ENCODE results near the gene CYS1. TPM values are rescaled to one million over a fixed set of nuclear protein-coding genes. Genes with fewer than 3 reads are reported as not detected.
"Not testable (repeated sequence)": the region's sequence is repeated elsewhere in the genome, so short reads cannot be mapped to it uniquely, and the experiment has no call there.

Gene CYS1
- total RNA-seq, 1 donor from 2014 or later = 3.6 TPM

DNA sequence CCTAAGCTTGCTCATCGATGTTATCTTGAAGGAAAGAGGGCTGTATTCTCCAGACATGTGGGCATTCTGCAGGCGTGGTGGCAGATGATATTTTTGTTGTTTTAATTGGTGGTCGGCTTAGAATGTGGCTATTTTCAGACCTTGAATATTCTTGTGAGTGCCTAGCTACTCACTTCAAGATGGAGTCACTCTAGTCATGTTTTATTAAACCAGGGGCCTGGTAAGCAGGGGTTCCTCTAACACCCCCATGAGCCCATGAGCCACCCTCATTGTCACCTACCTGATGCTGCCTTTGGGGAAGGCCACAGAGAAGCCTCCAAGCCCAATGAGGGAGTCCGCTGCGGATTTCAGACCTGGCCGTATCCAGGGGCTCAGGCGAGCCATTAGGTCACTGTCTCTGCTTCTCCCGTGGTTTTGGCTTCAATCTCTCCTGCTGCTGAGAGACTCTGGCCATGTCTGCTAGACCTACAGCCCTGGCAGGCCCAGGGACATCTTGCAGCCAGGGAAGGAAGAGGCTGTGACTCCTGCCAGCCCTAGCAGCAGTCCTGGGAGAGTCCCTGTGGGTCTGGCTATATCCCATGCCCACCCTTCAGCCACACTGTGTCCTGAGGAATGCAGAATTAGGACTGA, 53.2 kb downstream of the CYS1 start:
- ATAC-seq (ENCODE audit: poor library complexity) (no peak), DNase-seq (peak; percentile 2)
- intact Hi-C loops (cut with DNase I) = no loop called here

DNA sequence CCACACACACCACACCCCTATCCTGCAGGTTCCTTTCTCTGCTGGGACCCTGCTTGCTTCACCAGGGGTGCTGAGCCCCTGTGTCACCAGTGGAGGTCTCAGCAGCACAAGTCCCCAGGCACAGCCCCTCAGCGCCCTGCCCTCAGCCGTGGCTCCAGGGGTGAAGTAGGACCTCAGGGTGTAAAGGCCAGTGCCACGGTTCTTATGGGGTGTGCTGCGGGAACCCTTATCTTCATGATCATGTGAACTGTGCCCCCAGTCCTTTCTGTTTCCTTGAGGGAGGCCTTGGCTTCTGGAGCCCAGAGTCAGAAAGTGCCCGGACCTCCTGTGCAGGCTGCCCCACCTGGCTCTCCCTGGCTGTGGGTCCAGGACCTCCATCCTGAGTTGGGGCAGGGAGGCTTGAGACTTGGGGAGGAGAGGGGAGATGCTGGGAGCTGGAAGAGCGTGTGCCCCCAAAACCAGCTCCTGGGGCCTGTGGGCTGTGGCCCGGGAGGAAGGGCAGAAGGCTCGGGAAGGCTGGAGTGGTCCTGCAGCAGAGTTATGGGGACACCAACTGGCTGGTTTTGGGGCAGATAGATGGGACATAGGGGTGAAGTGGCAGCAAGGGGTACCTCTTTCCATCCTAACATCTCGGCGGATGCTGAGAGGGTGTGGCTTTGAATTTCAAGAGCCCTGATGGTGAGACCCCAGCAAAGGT, 57.1 kb downstream of the CYS1 start:
- ATAC-seq (ENCODE audit: poor library complexity) (no peak), DNase-seq (no peak)
- intact Hi-C loops (cut with DNase I) = no loop called here

DNA sequence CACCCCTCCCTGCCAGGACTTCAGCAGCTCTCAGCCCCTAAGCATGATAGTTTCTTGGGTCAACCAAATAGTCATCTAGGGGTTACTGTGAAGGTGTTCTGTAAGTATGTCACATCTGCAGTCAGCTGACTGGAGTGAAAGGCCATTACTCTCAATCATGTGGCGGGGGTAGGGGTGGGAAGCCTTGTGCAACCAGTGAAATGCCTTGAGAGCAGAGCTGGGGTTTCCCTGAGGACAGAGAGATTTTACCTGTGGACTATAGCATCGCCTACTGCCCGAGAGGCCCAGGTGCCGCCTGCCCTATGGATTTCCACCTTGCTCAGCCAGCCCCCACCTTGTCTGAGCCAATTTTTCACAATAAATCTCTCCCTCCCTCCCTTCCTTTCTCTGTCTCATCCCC, 57.8 kb downstream of the CYS1 start:
- ATAC-seq (ENCODE audit: poor library complexity) = no peak

DNA sequence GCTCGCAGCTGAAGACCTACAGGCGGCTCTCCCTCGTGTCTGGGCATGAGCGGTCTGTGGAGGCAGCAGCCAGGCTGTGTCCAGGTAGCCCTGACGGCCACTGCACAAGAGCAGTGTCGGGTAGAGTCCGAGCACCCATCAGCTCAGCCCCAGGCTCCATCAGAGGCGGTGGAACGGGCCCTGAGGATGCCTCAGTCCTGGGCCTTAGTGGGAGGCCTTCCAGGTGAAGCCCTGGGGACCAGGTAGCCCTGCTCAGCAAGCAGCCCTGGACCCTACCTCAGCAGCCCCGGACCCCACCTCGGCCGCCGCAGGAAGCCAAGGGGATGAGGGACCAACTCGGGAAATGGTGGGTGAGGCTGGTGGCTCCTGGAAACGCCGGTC, 58.2 kb downstream of the CYS1 start:
- DNase-seq (no peak), ATAC-seq (ENCODE audit: poor library complexity) (peak; percentile 15)
- intact Hi-C loops (cut with DNase I) = no loop called here

More for the DNA sequence above, 57.8 kb downstream of the CYS1 start:
- no peak for DNase-seq
- intact Hi-C loops (cut with DNase I) = no loop called here

DNA sequence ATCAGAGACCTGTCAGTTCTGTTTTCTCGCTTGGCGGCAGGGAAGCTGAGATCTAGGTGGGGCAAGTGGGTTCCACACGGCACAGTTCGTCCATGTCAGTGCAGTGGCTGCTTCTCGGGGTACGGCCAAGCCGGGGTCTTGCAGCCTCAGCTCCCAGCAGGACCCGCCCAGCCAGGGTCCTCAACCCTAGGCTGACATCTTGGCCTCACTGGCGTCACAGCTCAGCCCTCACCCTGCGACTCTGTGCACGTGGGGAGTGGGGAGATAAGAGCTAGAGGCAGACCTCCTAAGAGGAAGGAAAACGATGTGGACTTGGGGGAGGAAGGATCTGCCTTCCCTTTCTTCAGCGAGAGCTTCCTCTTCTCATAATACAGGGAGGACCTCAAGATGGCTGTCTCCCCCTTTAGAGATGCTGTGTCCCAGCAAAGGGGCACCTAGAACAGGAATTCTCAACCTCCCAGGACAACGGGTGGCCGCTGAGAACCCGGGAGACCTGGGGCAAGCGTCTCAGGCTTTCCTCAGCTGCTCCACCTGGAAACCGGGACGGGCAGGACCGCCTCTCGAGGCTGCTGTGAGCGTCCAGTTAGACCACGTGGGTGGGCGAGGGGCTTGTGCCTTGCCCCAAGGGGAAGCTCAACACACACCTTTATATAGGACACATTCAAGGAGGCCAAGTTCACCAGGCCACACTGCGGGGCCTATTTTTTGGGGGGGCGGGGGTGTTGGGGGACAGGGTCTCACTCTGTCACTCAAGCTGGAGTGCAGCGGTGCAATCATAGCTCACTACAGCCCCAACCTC, 60.4 kb downstream of the CYS1 start:
- DNase-seq (no peak), ATAC-seq (ENCODE audit: poor library complexity) (no peak)
- intact Hi-C loops (cut with DNase I) = no loop called here

DNA sequence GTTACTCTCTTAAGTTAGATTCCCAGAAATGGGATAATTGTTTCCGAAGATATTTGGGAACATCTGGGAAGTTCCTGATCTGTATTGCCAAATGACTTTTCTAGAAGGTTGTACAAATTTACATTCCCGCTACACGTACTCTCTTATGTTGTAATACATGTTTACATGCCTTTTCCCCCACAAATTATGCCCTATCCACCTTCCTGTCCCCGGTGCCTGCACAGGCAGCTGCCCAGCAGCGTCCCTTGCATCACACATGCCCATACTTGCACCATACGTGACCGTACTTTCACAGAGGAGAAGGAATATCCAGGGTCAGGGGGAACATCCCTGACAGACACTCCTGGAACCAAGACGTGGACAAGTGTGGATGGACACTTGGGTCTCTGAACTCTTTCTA, 61.0 kb downstream of the CYS1 start:
- intact Hi-C loops (cut with DNase I) = no loop called here
- ATAC-seq (ENCODE audit: poor library complexity) (no peak), DNase-seq (no peak)

DNA sequence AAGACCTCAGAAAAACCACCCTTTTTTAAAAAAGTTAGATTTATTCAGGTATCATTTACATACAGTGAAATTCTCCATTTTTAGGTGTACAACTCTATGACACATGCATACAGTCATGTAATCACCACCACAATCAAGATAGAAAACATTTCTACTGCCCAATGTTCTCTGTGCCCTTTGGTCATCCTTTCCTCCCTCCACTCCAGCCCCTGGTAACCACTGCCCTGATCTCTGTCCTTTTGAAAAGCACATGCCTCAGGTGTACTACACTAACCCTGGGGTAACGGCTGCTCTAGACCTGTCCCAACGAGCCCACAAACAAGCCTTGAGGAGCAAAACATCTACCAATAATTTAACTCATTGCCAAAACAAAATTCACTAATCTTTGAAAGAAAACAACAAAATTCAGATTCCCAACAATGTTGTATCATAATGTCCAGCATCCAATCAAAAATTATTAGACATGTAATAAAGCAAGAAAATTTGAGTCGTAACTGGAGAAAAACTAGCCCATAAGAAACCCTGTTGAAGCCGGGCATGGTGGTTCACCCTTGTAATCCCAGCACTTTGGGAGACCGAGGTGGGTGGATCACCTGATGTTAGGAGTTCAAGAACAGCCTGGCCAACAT, 62.8 kb downstream of the CYS1 start:
- no peak for ATAC-seq (ENCODE audit: poor library complexity)
- DNase-seq = no peak
- intact Hi-C loops (cut with DNase I) = no loop called here

DNA sequence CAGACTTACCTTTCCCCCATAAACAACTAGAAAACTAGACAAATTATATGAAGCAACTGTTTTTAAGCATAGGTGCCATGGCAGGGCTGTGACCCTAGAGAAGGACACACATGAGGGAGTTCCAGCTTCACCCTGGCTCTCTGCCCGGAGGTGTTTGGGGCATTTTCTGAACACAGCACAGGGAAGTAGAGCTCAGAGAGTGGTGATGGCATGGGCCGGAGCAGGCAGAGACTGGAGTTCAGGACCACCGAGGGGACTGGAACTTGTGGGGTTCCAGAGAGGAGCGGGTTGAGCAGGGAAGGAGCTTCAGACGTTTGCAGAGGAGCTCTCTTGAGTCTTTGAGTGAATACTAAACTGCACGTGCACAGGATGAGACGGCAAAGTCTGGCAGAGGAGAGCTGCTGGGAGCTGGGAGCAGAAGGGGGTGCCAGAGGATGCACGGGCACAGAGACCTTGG, 63.4 kb downstream of the CYS1 start:
- intact Hi-C loops (cut with DNase I) = no loop called here
- ATAC-seq (ENCODE audit: poor library complexity) = no peak
- no peak for DNase-seq

DNA sequence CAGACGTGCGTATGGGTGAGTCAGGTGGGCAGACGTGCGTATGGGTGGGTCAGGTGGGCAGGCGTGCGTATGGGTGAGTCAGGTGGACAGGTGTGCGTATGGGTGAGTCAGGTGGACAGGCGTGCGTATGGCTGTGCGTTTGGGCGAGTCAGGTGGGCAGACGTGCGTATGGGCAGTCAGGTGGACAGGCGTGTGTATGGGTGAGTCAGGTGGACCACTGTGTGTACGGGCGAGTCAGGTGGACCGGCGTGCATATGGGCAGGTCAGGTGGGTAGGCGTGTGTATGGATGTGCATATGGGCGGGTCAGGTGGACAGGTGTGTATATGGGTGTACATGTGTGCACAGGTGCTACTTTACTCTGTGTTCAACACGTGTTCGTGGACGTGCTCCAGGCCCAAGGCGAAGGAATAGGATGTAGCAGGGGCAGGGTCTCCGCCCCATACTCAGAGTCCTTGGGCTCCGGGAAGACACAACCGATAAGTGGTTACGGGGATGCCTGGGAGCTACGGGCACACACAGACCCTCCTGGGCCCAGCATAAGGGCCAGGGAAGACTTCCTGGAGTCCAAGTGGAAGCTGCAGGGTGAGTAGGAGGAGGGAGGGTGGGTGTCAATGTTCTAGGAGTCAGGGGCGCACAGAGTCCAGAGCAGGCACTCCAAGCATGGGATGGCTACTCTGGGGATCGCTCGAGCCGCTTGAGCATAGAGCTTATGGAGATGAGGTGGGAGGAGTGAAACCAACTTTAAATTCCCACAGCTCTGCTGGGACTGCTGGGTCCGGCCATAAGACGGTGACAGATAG, 64.0 kb downstream of the CYS1 start:
- intact Hi-C loops (cut with DNase I) = no loop called here
- DNase-seq = no peak
- ATAC-seq (ENCODE audit: poor library complexity) = no peak

DNA sequence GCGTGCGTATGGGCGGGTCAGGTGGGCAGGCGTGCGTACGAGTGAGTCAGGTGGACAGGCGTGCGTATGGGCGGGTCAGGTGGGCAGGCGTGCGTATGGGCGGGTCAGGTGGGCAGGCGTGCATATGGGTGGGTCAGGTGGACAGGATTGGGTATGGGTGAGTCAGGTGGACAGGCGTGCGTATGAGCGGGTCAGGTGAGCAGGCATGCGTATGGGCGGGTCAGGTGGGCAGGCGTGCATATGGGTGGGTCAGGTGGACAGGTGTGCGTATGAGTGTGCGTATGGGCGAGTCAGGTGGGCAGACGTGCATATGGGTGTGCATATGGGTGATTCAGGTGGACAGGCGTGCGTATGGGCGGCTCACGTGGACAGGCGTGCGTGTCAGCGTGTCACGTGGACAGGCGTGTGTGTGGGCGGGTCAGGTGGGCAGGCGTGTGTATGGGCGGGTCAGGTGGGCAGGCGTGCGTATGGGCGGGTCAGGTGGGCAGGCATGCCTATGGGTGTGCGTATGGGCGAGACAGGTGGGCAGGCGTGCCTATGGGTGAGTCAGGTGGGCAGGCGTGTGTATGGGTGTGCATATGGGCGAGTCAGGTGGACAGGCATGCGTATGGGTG, 64.7 kb downstream of the CYS1 start:
- ATAC-seq (ENCODE audit: poor library complexity); DNase-seq; intact Hi-C loops (cut with DNase I): not testable (repeated sequence)

DNA sequence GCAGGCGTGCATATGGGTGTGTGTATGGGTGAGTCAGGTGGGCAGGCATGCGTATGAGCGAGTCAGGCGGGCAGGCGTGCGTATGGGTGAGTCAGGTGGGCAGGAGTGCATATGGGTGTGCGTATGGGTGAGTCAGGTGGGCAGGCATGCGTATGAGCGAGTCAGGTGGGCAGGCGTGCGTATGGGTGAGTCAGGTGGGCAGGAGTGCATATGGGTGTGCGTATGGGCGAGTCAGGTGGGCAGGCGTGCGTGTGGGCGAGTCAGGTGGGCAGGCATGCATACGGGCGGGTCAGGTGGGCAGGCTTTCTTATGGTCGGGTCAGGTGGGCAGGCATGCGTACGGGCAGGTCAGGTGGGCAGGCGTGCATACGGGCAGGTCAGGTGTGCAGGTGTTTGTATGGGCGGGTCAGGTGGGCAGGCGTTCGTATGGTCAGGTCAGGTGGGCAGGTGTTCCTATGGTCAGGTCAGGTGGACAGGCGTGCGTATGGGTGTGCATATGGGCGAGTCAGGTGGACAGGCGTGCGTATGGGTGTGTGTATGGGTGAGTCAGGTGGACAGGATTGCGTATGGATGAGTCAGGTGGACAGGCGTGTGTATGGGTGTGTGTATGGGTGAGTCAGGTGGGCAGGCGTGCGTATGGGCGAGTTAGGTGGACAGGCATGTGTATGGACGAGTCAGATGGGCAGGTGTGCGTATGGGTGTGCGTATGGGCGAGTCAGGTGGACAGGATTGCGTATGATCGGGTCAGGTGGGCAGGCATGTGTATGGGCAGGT, 65.6 kb downstream of the CYS1 start:
- ATAC-seq (ENCODE audit: poor library complexity) (no peak), DNase-seq (no peak)
- intact Hi-C loops (cut with DNase I) = no loop called here

DNA sequence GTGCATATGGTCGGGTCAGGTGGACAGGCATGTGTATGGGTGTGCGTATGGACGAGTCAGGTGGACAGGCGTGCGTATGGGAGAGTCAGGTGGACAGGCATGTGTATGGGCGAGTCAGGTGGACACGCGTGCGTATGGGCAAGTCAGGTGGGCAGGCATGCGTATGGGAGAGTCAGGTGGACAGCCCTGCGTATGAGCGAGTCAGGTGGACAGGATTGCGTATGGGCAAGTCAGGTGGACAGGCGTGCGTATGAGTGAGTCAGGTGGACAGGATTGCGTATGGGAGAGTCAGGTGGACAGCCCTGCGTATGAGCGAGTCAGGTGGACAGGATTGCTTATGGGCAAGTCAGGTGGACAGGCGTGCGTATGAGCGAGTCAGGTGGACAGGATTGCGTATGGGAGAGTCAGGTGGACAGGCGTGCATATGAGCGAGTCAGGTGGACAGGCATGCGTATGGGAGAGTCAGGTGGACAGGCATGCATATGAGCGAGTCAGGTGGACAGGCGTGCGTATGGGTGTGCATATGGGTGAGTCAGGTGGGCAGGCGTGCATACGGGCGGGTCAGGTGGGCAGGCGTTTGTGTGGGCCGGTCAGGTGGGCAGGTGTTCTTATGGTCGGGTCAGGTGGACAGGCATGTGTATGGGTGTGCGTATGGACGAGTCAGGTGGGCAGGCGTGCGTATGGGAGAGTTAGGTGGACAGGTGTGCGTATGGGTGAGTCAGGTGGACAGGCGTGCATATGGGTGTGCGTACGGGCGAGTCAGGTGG, 66.4 kb downstream of the CYS1 start:
- intact Hi-C loops (cut with DNase I); ATAC-seq (ENCODE audit: poor library complexity); DNase-seq: not testable (repeated sequence)

DNA sequence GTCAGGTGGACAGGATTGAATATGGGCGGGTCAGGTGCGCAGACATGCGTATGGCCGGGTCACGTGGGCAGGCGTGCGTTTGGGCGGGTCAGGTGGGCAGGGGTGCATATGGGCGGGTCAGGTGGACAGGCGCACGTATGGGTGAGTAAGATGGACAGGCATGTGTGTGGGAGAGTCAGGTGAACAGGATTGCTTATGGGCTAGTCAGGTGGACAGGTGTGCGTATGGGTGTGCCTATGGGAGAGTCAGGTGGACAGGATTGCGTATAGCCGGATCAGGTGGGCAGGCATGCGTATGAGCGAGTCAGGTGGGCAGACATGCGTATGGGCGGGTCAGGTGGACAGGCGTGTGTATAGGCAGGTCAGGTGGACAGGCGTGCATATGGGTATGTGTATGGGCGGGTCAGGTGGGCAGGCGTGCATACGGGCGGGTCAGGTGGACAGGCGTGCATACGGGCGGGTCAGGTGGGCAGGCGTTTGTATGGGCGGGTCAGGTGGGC, 67.2 kb downstream of the CYS1 start:
- ATAC-seq (ENCODE audit: poor library complexity) (no peak), DNase-seq (no peak)

DNA sequence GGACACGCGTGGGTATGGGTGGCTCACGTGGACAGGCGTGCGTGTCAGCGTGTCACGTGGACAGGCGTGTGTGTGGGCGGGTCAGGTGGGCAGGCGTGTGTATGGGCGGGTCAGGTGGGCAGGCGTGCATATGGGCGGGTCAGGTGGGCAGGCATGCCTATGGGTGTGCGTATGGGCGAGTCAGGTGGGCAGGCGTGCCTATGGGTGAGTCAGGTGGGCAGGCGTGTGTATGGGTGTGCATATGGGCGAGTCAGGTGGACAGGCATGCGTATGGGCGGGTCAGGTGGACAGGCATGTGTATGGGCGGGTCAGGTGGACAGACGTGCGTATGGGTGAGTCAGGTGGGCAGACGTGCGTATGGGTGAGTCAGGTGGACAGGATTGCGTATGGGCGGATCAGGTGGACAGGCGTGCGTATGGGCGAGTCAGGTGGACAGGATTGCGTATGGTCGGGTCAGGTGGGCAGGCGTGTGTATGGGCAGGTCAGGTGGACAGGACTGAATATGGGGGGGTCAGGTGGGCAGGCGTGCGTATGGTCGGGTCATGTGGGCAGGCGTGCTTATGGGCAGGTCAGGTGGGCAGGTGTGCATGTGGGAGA, 67.7 kb downstream of the CYS1 start:
- ATAC-seq (ENCODE audit: poor library complexity) = not testable (repeated sequence)

More for the DNA sequence above, 67.2 kb downstream of the CYS1 start:
- intact Hi-C loops (cut with DNase I) = no loop called here

DNA sequence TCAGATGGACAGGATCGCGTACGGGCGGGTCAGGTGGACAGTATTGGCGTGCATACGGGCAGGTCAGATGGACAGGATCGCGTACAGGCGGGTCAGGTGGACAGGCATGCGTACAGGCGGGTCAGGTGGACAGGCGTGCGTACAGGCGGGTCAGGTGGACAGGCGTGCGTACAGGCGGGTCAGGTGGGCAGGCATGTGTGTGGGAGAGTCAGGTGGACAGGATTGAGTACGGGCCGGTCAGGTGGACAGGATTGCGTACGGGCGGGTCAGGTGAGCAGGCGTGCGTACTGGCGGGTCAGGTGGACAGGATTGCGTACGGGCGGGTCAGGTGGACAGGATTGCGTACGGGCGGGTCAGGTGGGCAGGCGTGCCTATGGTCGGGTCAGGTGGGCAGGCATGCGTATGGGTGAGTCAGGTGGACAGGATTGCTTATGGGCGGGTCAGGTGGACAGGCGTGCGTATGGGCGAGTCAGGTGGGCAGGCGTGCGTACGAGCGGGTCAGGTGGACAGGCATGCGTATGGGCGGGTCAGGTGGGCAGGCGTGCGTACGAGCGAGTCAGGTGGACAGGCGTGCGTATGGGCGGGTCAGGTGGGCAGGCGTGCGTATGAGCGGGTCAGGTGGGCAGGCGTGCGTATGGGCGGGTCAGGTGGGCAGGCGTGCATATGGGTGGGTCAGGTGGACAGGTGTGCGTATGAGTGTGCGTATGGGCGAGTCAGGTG, 68.4 kb downstream of the CYS1 start:
- DNase-seq; ATAC-seq (ENCODE audit: poor library complexity); intact Hi-C loops (cut with DNase I): not testable (repeated sequence)

More for the DNA sequence above, 67.7 kb downstream of the CYS1 start:
- intact Hi-C loops (cut with DNase I); DNase-seq: not testable (repeated sequence)
